Dendritic cell treated with granulocyte-macrophage colony-stimulating factor and Interleukin-4, amounts not matched to agents 40 ng/mL and 50 ng/mL, for 4 days (primary cell): ENCODE measurements around the gene RNASET2.

Experiments used
- H3K27ac Mint-ChIP-seq: one replicate; pipeline ENCODE4 v1.8.0; 2022; ENCODE audit warnings: mild to moderate bottlenecking, mixed read lengths
- H3K27me3 Mint-ChIP-seq: one replicate; pipeline ENCODE4 v1.8.0; 2022; ENCODE audit warnings: mild to moderate bottlenecking, mixed read lengths
- H3K36me3 Mint-ChIP-seq: one replicate; pipeline ENCODE4 v1.8.0; 2022; ENCODE audit warnings: low read depth, mixed read lengths
- H3K4me1 Mint-ChIP-seq: one replicate; pipeline ENCODE4 v1.8.0; 2022; ENCODE audit warnings: low read depth, mixed read lengths
- H3K4me3 Mint-ChIP-seq: one replicate; pipeline ENCODE4 v1.8.0; 2022; ENCODE audit warnings: mild to moderate bottlenecking, moderate library complexity, mixed read lengths
- H3K9me3 Mint-ChIP-seq: one replicate; pipeline ENCODE4 v1.8.0; 2022; ENCODE audit warnings: mixed read lengths
- intact Hi-C: fragments of 100-400 bp; cut with micrococcal nuclease; formaldehyde crosslinking; loops from one replicate; pipeline ENCODE4 v1.15.0; 2022

RNASET2 gene

GRCh38 chr6:166987448-166987847, 31.1 kb upstream of the RNASET2 start:
- Mint-ChIP-seq H3K4me1 (peaks cover 18% of the 10 kb centered on the region), H3K36me3 (no peaks in the 10 kb centered on the region), H3K27me3 (no peaks in the 10 kb centered on the region), H3K9me3 (no peaks in the 10 kb centered on the region), H3K4me3 (no peak overlapping the region), H3K27ac (no peak overlapping the region)
- intact Hi-C loops, result no loop called here

DNA sequence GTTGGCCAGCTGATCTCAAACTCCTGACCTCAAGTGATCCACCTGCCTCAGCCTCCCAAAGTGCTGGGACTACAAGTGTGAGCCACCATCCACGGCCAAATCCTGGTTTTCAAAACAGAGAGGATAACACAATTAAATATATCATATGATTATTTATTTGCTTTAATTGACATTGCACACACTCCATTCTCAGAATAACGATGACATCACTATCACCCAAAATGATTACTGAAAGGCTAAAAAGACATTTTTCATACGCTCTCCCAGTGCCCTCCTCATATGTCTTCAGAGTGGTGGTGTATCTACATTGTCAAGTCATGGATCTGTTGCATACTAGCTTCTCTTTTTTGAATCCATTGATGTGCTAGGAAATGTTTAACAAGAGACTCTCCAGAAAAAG, 24.4 kb upstream of the RNASET2 start:
- H3K27ac Mint-ChIP-seq, result no peak overlapping the region
- no peaks in the 10 kb centered on the region for H3K27me3 Mint-ChIP-seq
- H3K9me3 Mint-ChIP-seq, result no peaks in the 10 kb centered on the region
- intact Hi-C loops, result no loop called here
- H3K4me3 Mint-ChIP-seq, result no peak overlapping the region
- H3K36me3 Mint-ChIP-seq, result no peaks in the 10 kb centered on the region
- H3K4me1 Mint-ChIP-seq, result no peaks in the 10 kb centered on the region

GRCh38 chr6:166977621-166978525, 21.5 kb upstream of the RNASET2 start:
- Mint-ChIP-seq H3K4me3 (no peak overlapping the region), H3K27ac (no peak overlapping the region), H3K27me3 (no peaks in the 10 kb centered on the region), H3K4me1 (no peaks in the 10 kb centered on the region), H3K36me3 (no peaks in the 10 kb centered on the region), H3K9me3 (no peaks in the 10 kb centered on the region)
- intact Hi-C loops, result no loop called here

- intact Hi-C loops, result no loop called here
- Mint-ChIP-seq H3K27me3 (no peaks in the 10 kb centered on the region), H3K4me3 (no peak overlapping the region), H3K27ac (no peak overlapping the region), H3K4me1 (no peaks in the 10 kb centered on the region), H3K36me3 (no peaks in the 10 kb centered on the region), H3K9me3 (no peaks in the 10 kb centered on the region)
These were observed 20.3 kb upstream of the RNASET2 start for GRCh38 chr6:166976636-166977035.

DNA sequence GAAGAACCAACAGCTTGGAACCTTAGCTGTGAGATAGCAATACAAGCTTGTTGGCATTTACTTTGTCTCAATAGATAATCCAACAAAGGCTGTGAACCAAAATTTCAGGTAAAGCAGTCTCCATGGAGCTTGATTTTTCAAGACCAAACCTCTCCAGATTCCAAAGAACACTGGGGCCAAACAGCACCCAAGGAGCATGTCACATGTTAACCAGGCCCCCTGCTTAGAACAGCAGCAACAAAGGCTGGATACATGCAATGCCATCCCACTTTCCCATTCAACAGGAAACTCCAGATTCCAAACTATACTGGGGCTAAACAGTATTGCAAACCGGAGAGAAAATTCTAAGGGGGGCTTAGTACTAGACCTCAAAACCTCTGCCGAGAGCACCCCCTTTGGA, 15.8 kb upstream of the RNASET2 start:
- Mint-ChIP-seq H3K4me1 (peaks cover 18% of the 10 kb centered on the region), H3K9me3 (peaks cover 8% of the 10 kb centered on the region), H3K4me3 (no peak overlapping the region), H3K27me3 (no peaks in the 10 kb centered on the region), H3K27ac (no peak overlapping the region), H3K36me3 (no peaks in the 10 kb centered on the region)
- intact Hi-C loops, result no loop called here

DNA sequence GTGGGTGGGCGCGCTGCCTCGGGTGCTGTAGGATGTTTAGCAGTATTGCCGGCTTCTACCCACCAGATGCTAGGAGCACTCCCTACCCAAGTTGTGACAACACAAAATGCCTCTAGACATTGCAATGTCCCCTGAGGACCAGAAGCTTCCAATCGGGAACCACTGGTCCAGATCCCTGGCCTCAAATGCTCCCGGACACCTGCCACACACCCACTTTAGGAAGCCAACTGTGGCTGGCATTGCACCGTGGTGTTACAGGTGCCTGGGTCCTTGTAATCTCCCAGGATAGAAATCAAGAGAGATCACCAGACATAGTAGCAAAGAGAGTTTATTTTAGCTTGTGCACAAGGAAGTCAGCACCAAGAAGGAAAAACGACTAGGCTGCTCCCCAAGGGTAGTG, 14.9 kb upstream of the RNASET2 start:
- intact Hi-C loops, result no loop called here
- Mint-ChIP-seq H3K27me3 (no peaks in the 10 kb centered on the region), H3K4me3 (no peak overlapping the region), H3K4me1 (peaks cover 18% of the 10 kb centered on the region), H3K9me3 (peaks cover 17% of the 10 kb centered on the region), H3K27ac (no peak overlapping the region), H3K36me3 (no peaks in the 10 kb centered on the region)

DNA sequence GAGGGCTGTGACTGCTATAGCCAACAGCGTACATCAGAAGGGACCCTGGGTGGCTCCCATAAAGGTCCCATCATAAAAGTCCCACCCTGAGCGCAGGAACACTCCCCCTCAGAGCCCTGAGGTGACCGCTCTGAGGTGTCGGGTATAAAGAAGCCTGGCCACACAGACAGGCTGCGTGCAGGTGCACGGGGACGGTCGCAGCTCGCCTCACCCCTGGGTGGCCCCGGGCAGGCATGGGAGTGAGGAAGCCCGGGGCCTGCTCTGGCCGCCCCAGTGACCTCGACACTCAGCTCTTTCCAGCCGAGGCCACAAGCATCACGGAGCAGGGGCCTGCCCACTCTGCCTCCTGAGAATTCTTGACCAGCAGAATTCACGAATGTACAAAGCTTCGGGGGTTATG, 14.4 kb upstream of the RNASET2 start:
- no peak overlapping the region for H3K27ac Mint-ChIP-seq
- H3K36me3 Mint-ChIP-seq, result no peaks in the 10 kb centered on the region
- H3K4me3 Mint-ChIP-seq, result no peak overlapping the region
- H3K9me3 Mint-ChIP-seq, result peaks cover 22% of the 10 kb centered on the region
- H3K4me1 Mint-ChIP-seq, result peaks cover 18% of the 10 kb centered on the region
- intact Hi-C loops, result no loop called here
- no peaks in the 10 kb centered on the region for H3K27me3 Mint-ChIP-seq

DNA sequence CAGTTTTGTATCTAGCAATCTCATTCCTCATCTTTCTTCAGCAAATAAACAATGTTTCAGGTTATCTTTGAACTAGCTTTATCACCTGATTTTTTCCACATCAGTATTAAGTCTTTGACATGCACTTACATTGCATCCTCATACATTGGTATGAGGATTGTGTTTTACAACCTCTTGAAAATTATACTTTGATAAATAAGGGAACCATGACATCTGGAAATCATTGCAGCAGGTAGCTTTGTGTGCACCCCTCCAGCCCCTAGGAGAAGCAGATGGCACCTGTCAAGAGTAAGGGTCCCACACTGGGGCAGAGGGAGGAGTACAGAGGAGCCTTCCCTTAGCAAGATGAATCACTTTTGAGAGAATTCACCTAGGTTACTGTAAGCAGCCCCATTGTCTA, 13.7 kb upstream of the RNASET2 start:
- no peaks in the 10 kb centered on the region for H3K27me3 Mint-ChIP-seq
- intact Hi-C loops, result no loop called here
- no peaks in the 10 kb centered on the region for H3K36me3 Mint-ChIP-seq
- no peak overlapping the region for H3K4me3 Mint-ChIP-seq
- H3K27ac Mint-ChIP-seq, result peak overlapping the region; percentile 47
- peaks cover 18% of the 10 kb centered on the region for H3K4me1 Mint-ChIP-seq
- peaks cover 22% of the 10 kb centered on the region for H3K9me3 Mint-ChIP-seq

DNA sequence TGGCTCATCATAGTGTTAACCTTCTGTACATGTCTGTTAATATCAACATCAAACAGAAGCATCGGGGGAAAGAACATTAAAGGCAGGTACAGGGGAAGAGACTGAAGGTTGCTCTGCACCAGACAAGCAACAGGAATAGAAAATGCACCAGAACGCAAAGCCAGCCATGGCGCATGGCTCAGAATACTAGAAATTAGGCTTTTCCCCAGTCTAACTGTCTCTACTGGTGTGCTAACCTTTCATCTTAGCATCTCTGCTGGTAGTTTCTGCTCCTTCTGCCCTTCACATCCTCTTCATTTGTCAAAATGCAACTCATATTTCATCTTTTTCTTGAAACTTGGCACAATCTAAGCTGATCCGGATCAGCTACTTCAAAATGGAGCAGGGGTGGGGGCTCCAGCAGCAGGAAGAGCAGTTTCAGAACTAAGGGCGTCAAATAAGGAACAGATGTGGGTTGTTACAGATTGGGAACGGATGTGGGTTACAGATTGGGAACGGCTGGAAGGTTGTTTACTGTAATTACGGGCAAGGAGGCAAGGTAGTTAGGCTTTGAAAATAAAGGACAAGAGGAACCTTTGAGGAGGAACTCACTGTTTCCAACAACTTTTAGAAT, 13.1 kb upstream of the RNASET2 start:
- intact Hi-C loops, result no loop called here
- no peaks in the 10 kb centered on the region for H3K27me3 Mint-ChIP-seq
- H3K4me3 Mint-ChIP-seq, result peak overlapping the region; percentile 6
- peaks cover 22% of the 10 kb centered on the region for H3K9me3 Mint-ChIP-seq
- peak overlapping the region; percentile 47 for H3K27ac Mint-ChIP-seq
- H3K36me3 Mint-ChIP-seq, result no peaks in the 10 kb centered on the region
- peaks cover 18% of the 10 kb centered on the region for H3K4me1 Mint-ChIP-seq

DNA sequence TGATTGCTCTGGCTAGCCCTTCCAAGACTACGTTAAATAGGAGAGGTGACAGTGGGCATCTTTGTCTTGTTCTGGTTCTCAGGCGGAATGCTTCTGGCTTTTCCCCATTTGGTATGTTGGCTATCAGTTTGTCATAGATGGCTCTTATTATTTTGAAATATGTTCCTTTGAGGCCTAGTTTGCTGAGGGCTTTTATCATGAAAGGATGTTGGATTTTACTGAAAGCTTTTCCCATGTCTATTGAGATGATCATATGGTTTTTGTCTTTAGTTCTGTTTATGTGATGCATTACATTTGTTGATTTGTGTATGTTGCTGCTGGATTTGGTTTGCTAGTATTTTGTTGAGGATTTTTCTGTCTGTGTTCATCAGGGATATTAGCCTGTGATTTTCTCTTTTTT, 9.9 kb upstream of the RNASET2 start:
- Mint-ChIP-seq H3K4me1 (peaks cover 18% of the 10 kb centered on the region), H3K27me3 (no peaks in the 10 kb centered on the region), H3K9me3 (peaks cover 22% of the 10 kb centered on the region), H3K36me3 (no peaks in the 10 kb centered on the region), H3K27ac (no peak overlapping the region), H3K4me3 (no peak overlapping the region)
- intact Hi-C loops, result no loop called here

DNA sequence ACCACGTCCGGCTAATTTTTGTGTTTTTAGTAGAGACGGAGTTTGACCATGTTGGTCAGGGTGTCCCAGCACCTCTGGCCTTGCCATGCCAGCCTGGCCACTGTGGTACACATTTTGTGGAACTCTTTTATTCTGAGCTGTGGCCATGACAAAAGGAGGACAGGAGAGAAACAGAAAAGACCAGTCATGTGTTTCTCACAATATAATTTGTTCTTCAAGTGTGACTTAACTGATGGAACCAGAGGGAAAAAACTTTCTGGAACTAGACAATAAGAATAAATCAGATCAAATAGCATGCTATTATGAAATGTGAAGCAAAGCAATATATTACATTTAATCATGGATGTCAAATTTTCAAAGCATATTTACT, 4.2 kb upstream of the RNASET2 start:
- H3K4me1 Mint-ChIP-seq, result peaks cover 40% of the 10 kb centered on the region
- intact Hi-C loops, result no loop called here
- no peaks in the 10 kb centered on the region for H3K27me3 Mint-ChIP-seq
- peaks cover 6% of the 10 kb centered on the region for H3K36me3 Mint-ChIP-seq
- H3K27ac Mint-ChIP-seq, result peak overlapping the region; percentile 94
- no peaks in the 10 kb centered on the region for H3K9me3 Mint-ChIP-seq
- no peak overlapping the region for H3K4me3 Mint-ChIP-seq

DNA sequence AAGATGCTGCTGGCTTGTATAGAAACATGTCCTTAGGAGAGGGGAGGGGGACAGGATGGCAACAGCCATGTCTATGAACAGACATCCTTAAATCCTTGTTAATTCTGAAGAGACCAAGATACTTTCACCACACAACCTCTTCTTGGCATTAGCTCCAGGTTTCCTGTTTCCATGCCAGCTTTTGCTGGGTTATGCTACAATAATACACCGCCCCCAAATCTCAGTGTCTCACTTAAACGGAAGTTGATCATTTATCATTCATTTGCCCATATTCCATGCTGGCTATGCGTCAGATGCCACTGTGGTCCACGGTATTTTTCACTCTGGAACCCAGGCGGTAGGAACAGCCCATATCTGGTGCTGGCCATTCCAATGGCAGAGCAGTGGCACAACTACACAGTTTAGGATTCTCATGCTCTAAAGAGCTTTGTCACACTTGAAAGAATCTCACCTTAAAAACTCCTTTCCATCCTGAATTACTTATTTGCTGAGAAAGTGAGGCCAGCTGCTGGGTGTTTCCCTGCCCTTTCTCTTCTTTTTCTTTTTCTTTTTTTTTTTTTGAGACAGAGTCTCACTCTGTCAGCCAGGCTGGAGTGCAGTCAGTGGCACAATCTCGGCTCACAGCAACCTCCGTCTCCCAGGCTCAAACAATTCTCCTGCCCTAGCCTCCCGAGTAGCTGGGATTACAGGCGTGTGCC, 3.7 kb upstream of the RNASET2 start:
- Mint-ChIP-seq H3K27ac (peak overlapping the region; percentile 94), H3K4me3 (peak overlapping the region; percentile 56), H3K9me3 (no peaks in the 10 kb centered on the region)

DNA sequence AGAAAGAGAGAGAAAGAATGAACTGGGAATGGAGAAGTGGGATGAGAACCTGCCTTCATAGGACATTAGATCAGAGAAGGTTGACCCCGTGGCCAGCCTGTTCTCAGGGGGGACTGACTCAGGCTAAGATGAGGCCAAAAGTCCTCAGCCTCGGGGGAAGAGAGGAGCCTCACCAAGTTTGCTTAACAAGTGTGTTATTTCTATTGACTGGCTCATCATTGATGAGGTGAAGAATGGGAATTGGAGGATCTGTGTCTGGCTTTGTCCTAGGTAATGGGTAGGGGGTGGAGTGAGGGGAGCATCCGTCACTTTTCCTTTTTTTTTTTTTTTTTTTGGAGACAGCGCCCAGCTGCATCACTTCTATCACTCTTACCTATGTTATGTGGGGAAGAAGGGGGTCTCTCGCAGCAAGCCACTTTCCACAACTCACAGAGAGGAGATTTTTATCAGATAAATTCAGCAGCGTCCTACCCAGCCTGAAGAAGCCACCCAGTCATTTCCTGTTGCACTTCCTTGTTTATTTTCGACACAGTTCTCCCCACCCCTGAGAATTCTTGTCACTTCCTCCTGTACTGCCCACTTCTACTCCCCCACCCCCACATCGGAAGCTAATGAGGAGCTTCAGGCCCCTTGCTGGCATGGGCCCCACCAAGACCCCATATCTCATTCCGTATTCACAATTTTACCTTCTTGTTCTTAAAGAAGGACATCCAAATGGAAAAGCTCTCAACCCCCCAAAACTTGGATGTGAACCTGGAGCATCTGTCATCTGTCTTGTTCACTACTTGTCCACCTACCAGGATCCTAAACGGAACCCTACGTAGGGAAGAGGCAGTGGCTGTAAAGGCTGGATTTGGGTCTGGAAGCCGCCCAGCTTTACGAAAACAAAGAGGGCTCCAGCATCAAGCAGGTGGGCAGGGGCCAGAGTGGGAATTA, 2.8 kb upstream of the RNASET2 start:
- H3K9me3 Mint-ChIP-seq, result no peaks in the 10 kb centered on the region
- peaks cover 54% of the 10 kb centered on the region for H3K4me1 Mint-ChIP-seq
- intact Hi-C loops, result loop anchor here (5.0 kb wide), 2 partner anchors 133 to 702 kb away; no protein-coding TSS in a partner anchor
- H3K27me3 Mint-ChIP-seq, result no peaks in the 10 kb centered on the region
- H3K4me3 Mint-ChIP-seq, result peak overlapping the region; percentile 56
- H3K36me3 Mint-ChIP-seq, result peaks cover 20% of the 10 kb centered on the region
- H3K27ac Mint-ChIP-seq, result peak overlapping the region; percentile 94

More for the DNA sequence above, 3.7 kb upstream of the RNASET2 start:
- Mint-ChIP-seq H3K36me3 (peaks cover 11% of the 10 kb centered on the region), H3K4me1 (peaks cover 45% of the 10 kb centered on the region), H3K27me3 (no peaks in the 10 kb centered on the region)
- intact Hi-C loops, result loop anchor here (5.0 kb wide), 2 partner anchors 132 to 703 kb away; no protein-coding TSS in a partner anchor
